ENCODE measurements around the gene TAMALIN. TPM values are rescaled to one million over a fixed set of nuclear protein-coding genes. Genes with fewer than 3 reads are reported as not detected.
A peak's percentile ranks its signal among the peaks of the same experiment; 100 is the strongest.

The TAMALIN gene
- total RNA-seq, 2 donors from 2014 or later: 16.5 to 38.6 TPM

GRCh38 chr12:52003016-52003550 is 3.7 kb upstream of the TAMALIN start:
- DNase-seq (ENCODE audit: low spot score): no peak
- intact Hi-C loops (cut with DNase I): no loop called here
- Histone ChIP-seq H3K4me1 (replicated peaks) (no peaks in the 10 kb centered on the region), H3K36me3 (no peaks in the 10 kb centered on the region), H3K9me3 (no peaks in the 10 kb centered on the region), H3K27ac (no peak overlapping the region), H3K27me3 (replicated peaks; ENCODE audit: insufficient read depth) (no peaks in the 10 kb centered on the region), H3K4me3 (no peak overlapping the region)
- TF ChIP-seq POLR2AphosphoS5 (IDR thresholded peaks at IDR 0.05): no peak
- TF ChIP-seq CTCF (IDR thresholded peaks at IDR 0.05): no peak
- TF ChIP-seq POLR2A (IDR thresholded peaks at IDR 0.05): no peak
- 91% methylated on average over 8 of the region's 8 CpGs for WGBS

GRCh38 chr12:52003591-52003990 is 3.2 kb upstream of the TAMALIN start:
- WGBS: 76% methylated on average over 6 of the region's 6 CpGs
- no peak overlapping the region for H3K4me3 ChIP-seq
- no peak for DNase-seq (ENCODE audit: low spot score)
- H3K4me1 ChIP-seq (replicated peaks): no peaks in the 10 kb centered on the region
- no peak overlapping the region for H3K27ac ChIP-seq
- H3K36me3 ChIP-seq: no peaks in the 10 kb centered on the region
- no peak for TF ChIP-seq POLR2A (IDR thresholded peaks at IDR 0.05)
- TF ChIP-seq POLR2AphosphoS5 (IDR thresholded peaks at IDR 0.05): no peak
- TF ChIP-seq CTCF (IDR thresholded peaks at IDR 0.05): no peak
- H3K9me3 ChIP-seq: no peaks in the 10 kb centered on the region
- intact Hi-C loops (cut with DNase I): no loop called here
- no peaks in the 10 kb centered on the region for H3K27me3 ChIP-seq (replicated peaks; ENCODE audit: insufficient read depth)

- Histone ChIP-seq H3K4me1 (replicated peaks) (peaks cover under 1% of the 10 kb centered on the region), H3K4me3 (no peak overlapping the region), H3K27ac (no peak overlapping the region), H3K36me3 (no peaks in the 10 kb centered on the region), H3K9me3 (no peaks in the 10 kb centered on the region), H3K27me3 (replicated peaks; ENCODE audit: insufficient read depth) (no peaks in the 10 kb centered on the region)
- peak; percentile 63 for TF ChIP-seq POLR2AphosphoS5 (IDR thresholded peaks at IDR 0.05)
- no peak for TF ChIP-seq POLR2A (IDR thresholded peaks at IDR 0.05)
- peak; percentile 43 to 93 (median 76) for TF ChIP-seq CTCF (IDR thresholded peaks at IDR 0.05)
- DNase-seq (ENCODE audit: low spot score): peak; percentile 61
- WGBS: 50% methylated on average over 5 of the region's 5 CpGs
- intact Hi-C loops (cut with DNase I): loop anchor here (2.0 kb wide), 1 partner anchor 17 kb away; no protein-coding TSS in a partner anchor
Measured at GRCh38 chr12:52004042-52004648, 2.6 kb upstream of the TAMALIN start.

GRCh38 chr12:52005218-52005902 is 1.4 kb upstream of the TAMALIN start:
- intact Hi-C loops (cut with DNase I): loop anchor here (2.0 kb wide), 1 partner anchor 15 kb away; no protein-coding TSS in a partner anchor
- Histone ChIP-seq H3K27me3 (replicated peaks; ENCODE audit: insufficient read depth) (no peaks in the 10 kb centered on the region), H3K4me1 (replicated peaks) (peaks cover 12% of the 10 kb centered on the region), H3K27ac (no peak overlapping the region), H3K4me3 (no peak overlapping the region), H3K9me3 (no peaks in the 10 kb centered on the region), H3K36me3 (no peaks in the 10 kb centered on the region)
- TF ChIP-seq POLR2A (IDR thresholded peaks at IDR 0.05) (no peak), POLR2AphosphoS5 (IDR thresholded peaks at IDR 0.05) (no peak), CTCF (IDR thresholded peaks at IDR 0.05) (no peak)
- 89% methylated on average over 10 of the region's 10 CpGs for WGBS
- DNase-seq (ENCODE audit: low spot score): no peak

Data from prostate gland (tissue), 2 donors.